ENCODE measurements around the gene SLC23A2. TPM values are rescaled to one million over a fixed set of nuclear protein-coding genes. Genes with fewer than 3 reads are reported as not detected.

Gene SLC23A2
- total RNA-seq, 4 donors from 2014 or later: 17.1 to 22.9 (median 20.1) TPM

GRCh38 chr20:4944518-4945313 lies 56.6 kb downstream of the SLC23A2 start:
- no peak for TF ChIP-seq CTCF (IDR thresholded peaks at IDR 0.05)
- DNase-seq (ENCODE audit: low spot score): no peak
- ATAC-seq (ENCODE audit: low FRiP score): no peak

- no peak for TF ChIP-seq CTCF (IDR thresholded peaks at IDR 0.05)
- ATAC-seq (ENCODE audit: low FRiP score) (no peak), DNase-seq (ENCODE audit: low spot score) (no peak)
These were observed 59.0 kb downstream of the SLC23A2 start for GRCh38 chr20:4942331-4942730.

GRCh38 chr20:4937407-4938319 lies 63.6 kb downstream of the SLC23A2 start:
- ATAC-seq (ENCODE audit: low FRiP score) (no peak), DNase-seq (ENCODE audit: low spot score) (no peak)
- TF ChIP-seq CTCF (IDR thresholded peaks at IDR 0.05): no peak

- DNase-seq (ENCODE audit: low spot score): no peak
- ATAC-seq (ENCODE audit: low FRiP score): no peak
- TF ChIP-seq CTCF (IDR thresholded peaks at IDR 0.05): no peak
These were observed 64.4 kb downstream of the SLC23A2 start for GRCh38 chr20:4936851-4937406.

- TF ChIP-seq CTCF (IDR thresholded peaks at IDR 0.05): no peak
- ATAC-seq (ENCODE audit: low FRiP score): no peak
- no peak for DNase-seq (ENCODE audit: low spot score)
These were observed 64.9 kb downstream of the SLC23A2 start for GRCh38 chr20:4936392-4936850.

GRCh38 chr20:4932061-4932460 lies 69.2 kb downstream of the SLC23A2 start:
- ATAC-seq (ENCODE audit: low FRiP score): no peak
- no peak for DNase-seq (ENCODE audit: low spot score)
- TF ChIP-seq CTCF (IDR thresholded peaks at IDR 0.05): no peak
